ENCODE data around the gene HS3ST3A1.
"Not testable (repeated sequence)": the region's sequence is repeated elsewhere in the genome, so short reads cannot be mapped to it uniquely, and the experiment has no call there.

The HS3ST3A1 gene

GRCh38 chr17:13569398-13570123, 32.2 kb downstream of the HS3ST3A1 start:
- DNase-seq = no peak

DNA sequence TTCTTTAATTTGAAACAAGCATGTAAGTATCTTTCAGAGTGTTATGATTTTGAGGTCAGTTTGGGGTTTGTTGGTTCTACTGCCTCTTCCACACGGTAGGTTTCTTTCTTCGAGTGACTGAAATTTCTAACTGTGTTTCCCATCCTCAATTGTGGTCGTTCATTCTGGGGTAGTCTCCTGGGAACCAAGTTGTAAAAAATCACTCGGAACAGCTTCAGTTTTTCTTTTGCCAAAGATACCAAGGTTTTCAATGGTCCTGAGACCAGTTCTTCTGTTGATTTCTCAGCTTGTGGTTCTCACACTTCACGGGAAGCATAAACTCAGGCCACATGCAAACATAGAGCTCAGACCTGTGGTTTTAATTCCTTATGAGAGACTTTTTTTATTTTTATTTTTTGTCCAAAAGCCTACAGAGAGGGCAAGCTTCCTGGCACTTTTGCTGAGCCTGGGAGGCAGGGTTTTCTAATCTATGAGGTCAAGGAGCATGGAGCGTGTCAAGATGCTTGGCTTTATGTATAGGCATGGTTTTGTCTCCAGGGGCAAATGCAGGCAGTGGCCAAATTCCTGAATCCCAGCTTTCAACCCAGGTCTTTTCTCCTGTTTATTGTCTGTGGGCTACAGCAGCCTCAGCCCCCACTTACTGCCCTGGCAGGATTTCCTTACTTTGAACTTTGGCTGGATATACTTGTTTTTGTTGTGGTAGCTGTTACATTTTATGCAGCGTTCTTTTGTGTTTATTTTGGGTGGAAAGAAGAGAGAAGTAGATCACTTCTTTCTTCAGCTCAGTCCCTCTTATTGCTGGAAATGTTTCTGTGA, 32.9 kb downstream of the HS3ST3A1 start:
- DNase-seq = no peak

DNA sequence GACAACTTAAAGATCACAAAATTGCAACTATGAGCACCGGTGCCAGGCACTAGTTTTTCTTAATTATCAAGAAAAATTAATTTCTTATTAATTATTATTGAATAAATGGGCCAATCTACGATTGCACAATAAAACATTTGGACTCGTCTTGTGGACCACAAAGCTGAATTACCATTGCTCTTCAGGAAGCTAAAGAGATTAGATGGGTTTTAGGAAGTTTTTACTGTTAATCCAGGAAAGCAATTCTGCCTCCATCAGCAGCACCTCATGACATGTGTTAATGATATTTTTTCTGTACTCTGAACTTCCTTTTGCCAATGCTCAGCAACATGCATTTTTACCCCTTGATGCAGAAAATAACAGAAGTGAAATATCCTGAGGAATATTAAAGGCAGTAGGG, 37.9 kb downstream of the HS3ST3A1 start:
- DNase-seq = no peak

DNA sequence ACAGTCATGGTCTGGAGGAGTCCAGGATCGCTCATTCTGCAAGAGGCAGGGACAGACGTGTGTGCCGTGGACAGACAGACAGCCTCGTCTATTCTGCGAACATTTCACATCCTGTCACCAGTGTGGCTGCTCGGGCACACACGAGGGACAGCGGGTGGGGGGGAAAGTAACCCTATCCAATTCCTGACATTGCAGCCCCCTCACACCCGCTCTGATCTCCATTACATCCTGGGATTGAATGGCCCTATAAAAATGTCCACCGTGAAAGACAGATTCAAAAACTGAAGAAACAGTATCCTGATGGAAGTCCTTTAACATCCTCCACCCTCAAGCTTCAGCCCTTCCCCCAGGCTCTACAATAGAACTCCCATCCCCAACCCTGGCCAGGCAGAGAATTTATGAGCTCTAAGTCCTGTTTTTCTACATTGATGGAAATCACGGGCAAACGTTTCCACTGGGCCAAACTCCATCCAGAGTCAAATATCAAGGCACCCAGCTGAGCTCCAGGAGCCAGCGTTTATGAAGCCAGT, 39.4 kb downstream of the HS3ST3A1 start:
- DNase-seq = no peak

DNA sequence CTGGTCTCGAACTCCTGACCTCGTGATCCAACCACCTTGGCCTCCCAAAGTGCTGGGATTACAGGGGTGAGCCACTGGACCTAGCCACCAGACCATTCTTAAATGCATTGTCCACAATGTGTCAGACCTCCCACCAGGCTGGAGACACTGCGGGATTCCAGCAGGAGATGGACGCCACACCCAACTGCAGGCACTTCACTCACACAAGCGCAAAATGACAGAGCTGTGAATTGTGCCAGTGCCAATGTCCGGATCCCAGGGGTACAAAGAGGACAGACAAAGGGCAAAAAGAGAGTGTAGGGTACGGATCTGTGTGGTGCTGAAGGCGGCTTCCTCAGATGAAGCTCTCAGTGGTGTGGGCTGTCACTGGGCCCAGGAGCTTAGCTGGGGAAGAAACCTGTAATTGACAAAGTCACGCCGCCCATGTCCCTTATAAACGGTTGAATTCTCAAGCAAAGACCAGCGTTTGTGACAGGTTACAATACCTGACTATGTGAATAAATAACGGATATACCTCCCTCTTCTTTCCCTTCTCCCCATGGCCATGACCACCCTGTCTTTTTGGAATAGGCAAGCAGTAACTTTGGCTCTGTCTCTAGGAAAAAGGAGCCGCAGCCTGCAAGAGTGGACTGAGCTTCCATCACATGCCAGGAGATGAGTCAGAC, 40.0 kb downstream of the HS3ST3A1 start:
- DNase-seq = no peak

- no peak for DNase-seq
Observed at GRCh38 chr17:13560935-13561334, 40.8 kb downstream of the HS3ST3A1 start.

DNA sequence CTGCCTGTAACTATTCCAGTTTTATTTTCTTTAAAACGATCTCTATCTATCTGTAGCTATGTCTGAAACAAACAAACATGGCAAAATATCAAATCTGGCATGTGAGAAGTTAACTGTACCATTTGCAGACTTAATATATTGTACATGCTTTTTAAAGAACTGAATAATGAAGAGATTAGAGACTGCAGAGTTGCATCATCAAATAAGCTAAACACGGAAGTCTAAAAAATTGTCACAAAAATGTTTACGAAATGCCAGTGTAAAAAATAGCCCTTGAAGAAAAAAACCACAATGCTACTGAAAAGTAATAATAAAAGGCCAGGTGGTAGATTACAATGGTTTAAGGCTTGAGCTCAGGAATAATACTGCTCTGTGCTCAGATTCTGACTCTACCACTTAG, 43.1 kb downstream of the HS3ST3A1 start:
- no peak for DNase-seq

GRCh38 chr17:13557077-13557476, 44.7 kb downstream of the HS3ST3A1 start:
- no peak for DNase-seq

DNA sequence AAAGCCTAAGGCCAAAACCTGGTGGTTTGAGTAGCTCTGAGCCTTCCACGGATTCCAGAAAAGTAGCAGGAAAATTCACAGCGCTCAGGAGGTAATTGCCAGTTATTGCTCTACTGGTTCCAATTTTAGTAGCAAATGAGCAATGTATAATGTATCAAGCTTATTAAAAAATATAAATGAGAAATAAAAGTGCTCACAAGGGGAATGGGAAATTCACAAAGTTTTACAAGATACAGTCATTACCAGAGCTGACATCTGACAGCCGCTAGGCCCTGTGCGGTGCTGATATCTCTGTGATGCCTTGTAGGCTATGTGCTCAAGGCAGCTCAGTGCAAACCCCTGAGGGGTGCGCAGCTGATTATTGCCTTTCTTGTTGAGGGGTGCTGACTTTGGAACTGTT, 47.5 kb downstream of the HS3ST3A1 start:
- no peak for DNase-seq

GRCh38 chr17:13550291-13550690, 51.4 kb downstream of the HS3ST3A1 start:
- DNase-seq = no peak

GRCh38 chr17:13548576-13548975, 53.2 kb downstream of the HS3ST3A1 start:
- not testable (repeated sequence) for DNase-seq

- no peak for DNase-seq
Observed at GRCh38 chr17:13546851-13547250, 54.9 kb downstream of the HS3ST3A1 start.

- DNase-seq = no peak
Observed at GRCh38 chr17:13545941-13546340, 55.8 kb downstream of the HS3ST3A1 start.

- DNase-seq = no peak
Observed at GRCh38 chr17:13544765-13545164, 57.0 kb downstream of the HS3ST3A1 start.

GRCh38 chr17:13544292-13544691, 57.4 kb downstream of the HS3ST3A1 start:
- DNase-seq = no peak

DNA sequence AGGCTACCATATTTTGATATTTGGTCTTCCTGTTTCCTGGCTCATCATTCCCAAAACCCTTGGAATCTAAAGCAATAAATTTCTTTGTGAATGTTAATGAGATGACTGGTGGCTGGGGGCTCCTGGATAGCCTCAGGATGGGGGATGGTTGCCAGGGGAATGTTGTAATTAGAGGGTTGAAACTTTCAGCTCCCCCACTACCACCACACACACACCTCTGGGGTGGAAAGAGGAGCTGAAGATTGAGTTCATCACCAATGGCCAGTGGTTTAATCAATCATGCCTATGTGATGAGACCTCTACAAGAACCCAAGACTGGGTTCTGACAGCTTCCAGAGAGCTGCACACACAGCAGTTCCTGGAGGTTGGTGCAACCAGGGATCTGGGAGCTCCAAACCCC, 59.1 kb downstream of the HS3ST3A1 start:
- DNase-seq = no peak

DNA sequence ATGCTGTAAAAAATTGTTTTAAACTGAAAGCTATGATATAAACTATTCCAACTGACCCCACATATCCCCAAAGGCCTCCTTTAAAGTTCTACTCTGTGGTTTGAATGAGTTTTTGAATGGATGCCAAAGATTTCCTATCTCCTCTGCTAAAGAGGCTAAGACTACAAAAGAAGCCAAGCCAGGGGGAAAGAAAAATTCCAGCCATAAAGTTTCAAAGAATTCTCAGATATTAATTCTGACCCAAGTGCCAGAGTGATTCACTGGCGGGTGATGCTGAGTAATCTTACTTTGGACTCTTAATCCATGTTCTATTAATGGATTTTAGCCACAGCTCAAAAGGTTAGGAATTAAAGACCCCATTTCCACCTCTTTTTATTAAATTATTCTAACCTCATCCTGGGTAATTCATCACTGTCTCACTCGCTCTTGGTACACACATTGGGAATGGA, 60.7 kb downstream of the HS3ST3A1 start:
- DNase-seq = no peak

DNA sequence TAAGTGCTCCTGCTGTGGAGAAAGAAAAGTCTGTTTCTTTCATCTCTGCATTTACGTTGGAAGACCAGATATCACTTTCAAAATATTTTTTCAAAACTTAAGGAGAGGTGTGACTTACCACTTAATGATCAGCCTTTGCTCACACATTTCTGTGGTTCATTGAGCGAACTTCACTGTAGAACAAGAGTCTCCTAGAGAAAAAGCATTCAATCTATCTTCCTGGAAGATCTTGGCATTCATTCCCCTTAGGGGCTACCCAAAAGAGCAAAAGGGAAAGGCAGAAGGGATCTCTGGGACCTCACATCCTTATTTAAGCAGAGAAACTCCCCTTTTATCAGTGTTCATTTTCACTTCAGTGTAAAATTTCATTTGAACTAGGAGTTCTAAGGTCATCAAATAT, 61.2 kb downstream of the HS3ST3A1 start:
- no peak for DNase-seq

DNA sequence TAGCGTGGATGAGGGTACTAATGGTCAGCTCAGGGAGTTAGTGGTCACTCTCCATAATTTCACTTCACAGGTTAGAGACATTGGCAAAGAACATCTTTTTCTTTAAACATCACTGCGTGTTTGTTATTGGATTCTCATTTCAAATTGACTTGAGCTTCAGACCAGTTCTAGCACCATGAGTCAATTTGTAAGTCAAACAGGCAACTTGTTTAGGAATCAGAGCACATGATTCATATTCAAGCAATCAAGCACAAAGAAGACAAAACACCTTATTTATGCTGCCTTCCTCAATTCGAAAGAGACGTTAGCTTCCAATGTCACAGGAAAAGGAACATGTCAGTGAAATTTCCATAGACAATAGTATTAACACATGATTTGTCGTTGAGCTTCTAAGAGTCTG, 62.3 kb downstream of the HS3ST3A1 start:
- no peak for DNase-seq

DNA sequence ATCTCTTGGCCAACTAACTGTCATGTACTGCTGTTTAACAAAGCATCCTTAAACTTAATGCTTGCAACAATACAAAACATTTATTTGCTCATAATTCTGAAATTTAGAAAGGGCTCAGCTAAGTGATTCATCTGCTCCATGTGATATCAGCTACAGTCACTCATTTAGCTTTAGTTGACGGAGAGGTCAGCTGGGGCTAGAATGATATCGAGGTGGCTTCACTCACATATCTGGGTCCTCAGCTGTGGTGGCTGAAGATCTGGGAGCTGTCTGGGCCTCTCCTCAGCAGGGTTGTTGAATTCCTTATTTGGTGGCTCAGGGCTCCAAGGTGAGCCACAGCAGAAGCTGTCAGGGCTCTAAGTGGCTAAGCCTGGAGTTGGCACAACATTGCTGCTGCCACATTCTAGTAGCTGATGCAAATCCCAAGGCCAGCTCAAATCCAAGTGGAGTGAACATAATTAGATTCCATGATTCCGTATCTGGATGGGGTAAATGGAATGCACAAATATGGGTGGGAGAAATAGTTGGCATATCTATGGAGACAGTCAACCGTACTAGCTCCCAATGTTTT, 62.8 kb downstream of the HS3ST3A1 start:
- DNase-seq = no peak

- DNase-seq = no peak
Observed at GRCh38 chr17:13537871-13538643, 63.7 kb downstream of the HS3ST3A1 start.

GRCh38 chr17:13537167-13537731, 64.5 kb downstream of the HS3ST3A1 start:
- no peak for DNase-seq
